NCI-H748 (cell line): Measurements from ENCODE around the gene LAMB3.

Experiments used
- DNase-seq: peaks from one replicate; lab custom pipeline; 2025; ENCODE audit not compliant: unreplicated experiment; lab: John Stamatoyannopoulos, UW

LAMB3 gene

DNA sequence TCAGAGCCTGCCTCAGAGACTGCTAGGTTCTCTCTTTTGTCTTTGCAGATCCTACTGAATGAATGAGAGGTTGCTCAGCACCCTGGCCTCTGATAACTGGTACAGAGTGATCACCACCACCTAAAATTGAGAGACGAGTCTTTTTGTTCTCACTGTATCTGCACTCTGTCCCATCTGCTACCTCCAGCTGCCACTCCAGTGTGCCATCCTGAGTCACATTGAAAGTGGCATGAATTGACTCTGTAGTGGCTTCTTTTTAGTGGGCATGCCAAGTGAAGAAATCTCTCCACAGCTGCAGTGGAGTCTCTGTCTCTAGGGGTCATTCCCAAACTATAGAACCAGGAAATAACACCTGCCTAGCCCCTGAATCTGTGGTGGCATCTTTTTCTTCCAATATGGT, 54.0 kb downstream of the LAMB3 start:
- no peak for DNase-seq

DNA sequence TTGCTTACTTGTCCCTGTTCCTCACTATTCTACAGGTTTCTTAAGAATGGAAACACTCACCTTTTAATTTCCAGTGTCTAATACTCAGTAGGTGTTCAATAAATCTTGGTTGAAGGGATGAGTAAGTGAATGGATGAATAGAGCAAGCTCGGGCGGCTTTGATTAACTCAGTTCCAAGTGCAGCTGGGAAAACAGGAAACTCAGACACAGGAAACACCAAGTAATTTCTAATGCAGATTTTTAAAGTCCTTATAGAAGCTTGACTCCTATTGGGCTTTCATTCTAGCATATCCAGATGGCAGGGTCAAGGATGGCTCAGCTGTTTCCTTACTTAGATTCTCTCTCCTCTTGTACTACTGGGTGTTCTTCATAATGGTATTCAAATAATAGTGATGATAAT, 54.7 kb downstream of the LAMB3 start:
- no peak for DNase-seq

DNA sequence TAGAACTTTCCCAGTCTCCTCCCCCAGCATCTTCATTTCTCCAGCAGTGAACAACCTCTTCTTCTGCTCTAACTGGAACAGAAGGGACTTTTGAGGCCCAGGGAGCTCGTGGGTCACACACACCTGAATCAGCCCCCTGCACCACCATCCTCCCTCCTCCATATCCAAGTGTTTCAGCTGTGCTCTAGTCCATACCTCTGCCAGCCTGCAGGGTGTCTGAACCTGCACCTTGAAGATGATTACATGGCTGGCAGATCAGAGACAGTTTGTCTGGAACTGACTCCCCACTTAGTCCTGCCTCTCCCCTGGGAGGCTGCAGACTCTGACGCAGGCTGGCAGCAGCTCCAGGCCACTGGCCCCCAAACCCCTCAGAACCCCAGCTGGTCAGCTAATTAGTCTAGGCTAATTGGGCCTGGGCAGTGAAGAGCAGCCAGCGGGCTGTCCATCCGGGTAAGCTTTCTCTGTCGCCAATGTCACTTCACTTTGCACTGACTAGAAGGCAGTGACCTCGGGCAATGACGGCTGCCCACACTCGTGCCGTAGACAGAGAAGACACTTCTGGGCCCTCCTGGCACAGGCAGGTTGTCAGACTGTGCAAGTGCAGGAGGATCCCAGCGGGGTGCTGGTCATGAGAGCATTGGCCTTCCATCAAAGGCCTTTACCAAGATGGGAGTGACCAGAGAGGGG, 56.5 kb downstream of the LAMB3 start:
- no peak for DNase-seq

DNA sequence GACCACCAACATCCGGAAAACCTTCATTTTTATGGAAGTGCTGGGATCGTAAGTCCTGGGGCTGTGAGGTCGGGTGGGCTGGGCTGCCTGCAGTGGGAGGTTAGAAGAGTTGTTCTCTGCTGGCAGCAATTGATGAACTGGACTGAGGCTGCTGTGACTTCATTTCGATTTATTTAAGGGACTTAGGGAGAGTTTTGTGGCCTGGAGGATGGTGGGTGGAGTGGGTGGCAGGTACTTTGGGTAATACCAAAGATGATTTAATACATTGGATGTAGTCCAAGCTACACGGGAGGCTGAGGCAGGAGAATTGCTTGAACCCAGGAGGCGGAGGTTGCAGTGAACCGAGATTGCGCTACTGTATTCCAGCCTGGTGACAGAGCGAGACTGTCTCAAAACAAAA, 57.2 kb downstream of the LAMB3 start:
- DNase-seq, result no peak

- no peak for DNase-seq
Observed at GRCh38 chr1:209594440-209594839, 57.8 kb downstream of the LAMB3 start.

- DNase-seq, result no peak
Observed at GRCh38 chr1:209593747-209594146, 58.5 kb downstream of the LAMB3 start.

DNA sequence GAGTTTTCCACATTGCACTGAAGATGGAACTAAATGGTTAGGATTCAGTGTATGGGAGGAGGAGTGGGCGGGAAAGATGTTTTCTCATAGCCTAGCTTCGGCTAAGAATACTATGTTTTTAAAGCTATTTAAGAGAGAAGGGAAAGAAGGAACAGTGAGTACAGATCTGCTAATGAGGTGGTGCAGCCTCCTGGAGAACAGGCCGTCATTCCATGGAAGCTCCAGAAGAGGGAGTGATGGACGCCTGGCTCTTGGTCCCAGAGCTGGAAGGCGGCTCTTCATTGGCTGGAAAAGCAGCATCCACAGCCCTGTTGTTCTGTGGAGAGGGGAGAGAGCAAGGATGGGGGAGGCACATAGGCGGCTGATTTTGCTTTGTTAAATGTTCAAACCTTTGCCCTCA, 61.8 kb downstream of the LAMB3 start:
- peak; percentile 7 for DNase-seq

DNA sequence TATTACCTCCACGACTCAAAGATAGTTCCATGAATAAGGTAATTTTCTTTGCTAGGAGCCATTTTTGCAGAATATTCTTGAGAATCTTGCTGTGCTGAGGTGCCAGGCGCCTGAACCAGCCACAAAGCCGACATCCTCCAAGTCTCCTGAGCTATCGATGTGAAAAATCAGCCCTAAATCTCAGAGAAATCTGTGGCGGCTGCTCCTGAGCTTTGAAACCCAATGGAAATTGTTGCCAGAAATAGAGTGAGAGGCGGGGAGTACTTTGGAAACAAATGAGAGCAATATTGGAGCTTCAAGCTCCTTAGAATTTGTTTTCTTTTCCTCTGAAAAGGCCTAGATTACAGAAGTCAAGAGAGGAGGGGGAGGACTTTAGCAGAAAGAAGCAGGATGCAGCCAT, 62.4 kb downstream of the LAMB3 start:
- no peak for DNase-seq

- DNase-seq, result no peak
Observed at GRCh38 chr1:209589440-209589839, 62.8 kb downstream of the LAMB3 start.

- DNase-seq, result no peak
Observed at GRCh38 chr1:209587789-209588188, 64.4 kb downstream of the LAMB3 start.

- DNase-seq, result no peak
Observed at GRCh38 chr1:209586221-209586740, 65.9 kb downstream of the LAMB3 start.

DNA sequence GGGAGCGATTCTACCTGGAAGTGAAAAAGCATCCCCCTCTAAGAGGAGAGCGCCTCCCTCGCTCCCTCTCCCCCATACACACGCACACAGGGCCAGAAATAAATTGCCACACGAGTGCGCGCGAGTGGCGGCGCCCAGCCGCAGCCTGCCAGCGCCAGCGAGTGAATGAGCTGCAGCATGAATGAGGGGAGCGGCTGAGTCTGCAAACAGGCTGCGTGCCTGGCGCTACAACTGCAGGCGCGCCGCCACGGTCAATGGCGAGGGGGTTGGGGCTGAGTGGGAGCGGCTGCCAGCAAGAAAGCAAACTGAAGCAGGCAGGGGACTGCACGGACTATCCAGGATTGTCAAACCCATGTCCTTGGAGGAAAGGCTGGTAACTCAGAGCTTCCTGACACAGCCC, 66.6 kb downstream of the LAMB3 start:
- DNase-seq, result peak; percentile 84

GRCh38 chr1:209585197-209585596, 67.0 kb downstream of the LAMB3 start:
- peak; percentile 28 for DNase-seq

- DNase-seq, result no peak
Observed at GRCh38 chr1:209584231-209584672, 68.0 kb downstream of the LAMB3 start.

DNA sequence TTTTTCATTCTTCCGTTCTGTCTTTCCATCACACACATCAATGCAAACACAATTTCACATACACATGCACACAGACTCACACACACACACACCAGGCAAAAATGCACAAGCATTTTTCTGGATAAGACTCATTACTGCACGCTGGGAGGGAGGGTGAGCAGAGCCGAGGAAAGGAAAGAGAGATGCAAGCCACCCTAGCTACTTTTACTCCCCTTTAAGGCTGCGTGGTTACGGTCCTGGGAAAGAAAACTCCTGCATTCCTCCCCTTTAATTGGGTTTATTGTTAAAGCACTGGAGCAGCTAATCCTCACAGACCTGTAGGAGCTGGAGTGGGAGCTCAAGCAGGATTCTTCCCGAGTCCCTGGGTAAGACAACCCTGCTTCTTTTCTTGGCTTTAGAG, 68.8 kb downstream of the LAMB3 start, which contains the start of gene CAMK1G:
Gene CAMK1G (plus strand): TSS at position 307 of the 400 bp plus-strand sequence. CDS start 11,270 bp downstream, outside the sequence.
- peak; percentile 64 for DNase-seq

DNA sequence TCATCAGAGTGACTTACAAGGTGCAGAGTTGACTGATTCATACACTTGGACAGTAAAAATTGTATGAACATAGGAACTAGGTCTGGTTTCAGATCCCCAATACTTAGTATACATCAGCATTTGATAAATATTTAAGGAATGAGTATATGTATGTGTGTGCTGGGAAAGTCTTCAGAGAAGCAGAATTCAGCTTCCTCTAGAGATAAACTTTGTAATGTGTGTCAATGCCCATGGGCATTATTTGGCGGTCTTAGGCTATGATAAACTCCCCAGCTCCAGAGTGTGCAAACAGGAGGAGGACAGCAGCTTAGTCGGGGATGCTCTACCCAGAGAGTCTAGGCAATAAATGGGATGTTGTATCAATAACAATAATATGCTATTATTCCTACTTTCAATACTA, 71.6 kb downstream of the LAMB3 start:
- DNase-seq, result no peak

GRCh38 chr1:209577346-209577745, 74.9 kb downstream of the LAMB3 start:
- no peak for DNase-seq

DNA sequence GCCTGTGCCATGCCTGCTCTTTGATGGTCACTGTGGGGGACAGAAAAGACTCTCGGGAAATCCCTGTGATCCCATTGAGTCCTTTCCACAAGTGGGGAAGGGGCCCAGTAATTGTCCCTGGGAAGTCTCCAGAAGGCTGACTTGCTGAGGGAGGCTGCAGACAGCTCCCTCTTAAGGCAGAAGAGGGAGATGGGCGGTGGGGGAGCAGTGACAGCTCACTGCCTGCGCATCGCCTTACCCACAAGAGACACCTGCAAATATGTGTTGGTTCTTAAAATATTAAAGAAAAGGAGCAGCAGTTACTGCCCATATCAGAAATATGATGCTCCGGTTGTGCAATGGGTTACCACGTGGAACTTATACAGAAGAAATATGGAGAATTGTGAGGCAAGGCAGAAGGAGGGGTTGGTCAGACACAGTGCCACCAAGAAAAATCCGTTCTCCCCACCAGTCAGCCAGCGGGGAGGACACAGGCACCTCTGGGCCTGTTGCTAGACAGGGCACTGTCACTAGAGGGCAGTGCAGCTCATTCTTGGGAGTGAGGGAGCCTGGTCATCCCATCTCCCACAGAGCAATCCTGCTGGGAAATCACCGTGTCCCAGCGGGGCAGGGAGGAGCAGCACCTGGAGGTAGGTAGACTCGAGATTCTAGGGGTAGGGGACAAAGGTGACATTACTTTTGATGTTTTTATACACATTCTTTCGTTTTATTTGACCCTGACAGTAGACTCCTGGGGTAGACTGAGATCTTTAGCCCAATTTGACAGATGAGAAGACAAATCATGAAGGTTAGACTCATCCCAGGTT, 75.6 kb downstream of the LAMB3 start:
- DNase-seq, result peak; percentile 70

DNA sequence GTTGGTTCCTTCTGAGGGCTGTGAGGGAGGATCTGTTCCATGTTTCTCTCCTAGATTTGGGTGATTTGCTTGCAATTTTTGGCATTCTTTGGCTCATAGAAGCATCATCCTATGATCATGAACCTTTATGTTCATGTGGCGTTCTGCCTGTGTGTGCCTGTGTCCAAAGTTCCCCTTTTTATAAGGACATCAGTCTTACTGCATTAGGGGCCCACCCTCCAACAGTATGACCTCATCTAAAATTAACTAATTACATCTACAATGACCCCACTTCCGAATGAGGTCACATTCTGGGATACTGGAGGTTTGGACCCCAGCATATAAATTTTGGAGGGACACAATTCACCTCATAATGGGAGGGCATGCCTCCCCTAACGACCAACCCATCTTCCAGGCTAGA, 81.5 kb downstream of the LAMB3 start:
- DNase-seq, result no peak

GRCh38 chr1:209569455-209570207, 82.6 kb downstream of the LAMB3 start:
- peak; percentile 81 for DNase-seq

DNA sequence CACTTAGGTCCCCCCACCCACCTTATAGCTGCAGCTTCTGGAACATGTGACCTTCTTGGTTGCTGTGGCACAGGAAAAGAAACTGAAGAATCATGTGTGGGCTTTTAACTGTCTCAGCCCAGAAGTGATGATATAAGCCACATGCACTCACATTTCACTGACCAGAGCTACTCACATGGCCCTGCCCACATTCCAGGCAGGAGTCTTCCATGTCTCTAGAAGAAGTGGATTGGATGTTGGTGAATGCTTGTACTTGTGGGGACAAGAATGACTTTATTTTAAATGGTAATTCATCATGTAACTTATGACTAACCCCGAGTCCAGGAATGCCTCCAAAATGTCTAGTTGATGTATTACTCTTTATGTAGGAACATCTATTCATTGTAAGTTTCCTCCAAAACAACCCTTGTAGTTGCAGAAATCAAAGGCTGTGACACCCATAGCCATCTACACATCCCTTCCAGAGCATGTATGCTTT, 84.5 kb downstream of the LAMB3 start:
- DNase-seq, result no peak
